HCT116 (cell line): ENCODE measurements around the gene ARHGAP42. TPM values are rescaled to one million over a fixed set of nuclear protein-coding genes. Genes with fewer than 3 reads are reported as not detected.

Experiments
- ATAC-seq: fragments of 200-7000 bp; cut with Tn5 transposase; 2 replicates; pipeline ENCODE4 v1.9.1; 2020; ENCODE audit warnings: mild to moderate bottlenecking, moderate library complexity
- BruUV-seq: library from RNA; stranded (reverse); fragments of 400-500 nt; replicated peaks from 2 replicates; lab custom pipeline; 2021; lab: Mats Ljungman, UMichigan
- CTCF ChIA-PET: fragments of 300-600 bp; sonication (Branson Sonifier 250); formaldehyde crosslinking; loops from one replicate; lab custom pipeline; 2021; ENCODE audit warnings: antibody characterized with exemption; lab: Charles Lee
- POLR2A ChIA-PET: fragments of 300-600, 350-600 bp; sonication (Branson Sonifier 250); formaldehyde crosslinking; loops from one replicate; lab custom pipeline; 2021; ENCODE audit warnings: antibody characterized with exemption; lab: Charles Lee
- RAD21 ChIA-PET, 2 experiments: fragments of 300-600 bp; sonication (Branson Sonifier 250); formaldehyde crosslinking; loops; one replicate each; lab custom pipeline; 2023; ENCODE audit warnings: low total read pairs in 2 of 2; ENCODE audit not compliant: uncharacterized antibody in 2 of 2, unreplicated experiment in 2 of 2, low non-redundant PET in 1 of 2; lab: Charles Lee
- DNase-seq: peaks from one replicate; pipeline ENCODE4 v3.0.0-alpha.2; 2010; ENCODE audit warnings: low read depth, low spot score
- H2AFZ ChIP-seq: fragments of 200-600 bp; shearing (Covaris generic), sonication (generic); 2 replicates; pipeline ENCODE4 v1.6.1; 2017; ENCODE audit warnings: low read depth, mixed run types, mixed read lengths, antibody characterized with exemption, low read length; ENCODE audit not compliant: poor library complexity, severe bottlenecking
- H3K27ac ChIP-seq: 2 replicates; pipeline ENCODE4 v1.5.1; 2012; ENCODE audit warnings: low read depth, low read length
- H3K27me3 ChIP-seq: fragments of 200-600 bp; sonication (generic); 2 replicates; pipeline ENCODE4 v1.6.1; 2016; ENCODE audit warnings: mixed run types, low read length, mixed read lengths; ENCODE audit not compliant: insufficient read depth
- H3K36me3 ChIP-seq, 2 experiments: fragments of 200-500 bp in 1 of 2; fragments of 200-600 bp in 1 of 2; sonication (Bioruptor generic) in 1 of 2; sonication (generic) in 1 of 2; 2 replicates each; pipeline versions ENCODE4 v1.5.1 to v1.6.1; 2014 to 2016; ENCODE audit warnings: low read length in 2 of 2, inconsistent platforms in 1 of 2, mixed read lengths in 1 of 2, mixed run types in 1 of 2; ENCODE audit not compliant: insufficient read depth in 2 of 2, control insufficient read depth in 1 of 2
- H3K4me1 ChIP-seq, 2 experiments: fragments of 200-600 bp in 1 of 2; sonication (generic) in 1 of 2; 2 replicates each; pipeline versions ENCODE4 v1.5.1 to v1.6.1; 2012 to 2017; ENCODE audit warnings: low read length in 2 of 2, inconsistent platforms in 1 of 2, mild to moderate bottlenecking in 1 of 2, mixed read lengths in 1 of 2, mixed run types in 1 of 2, moderate library complexity in 1 of 2; ENCODE audit not compliant: insufficient read depth in 2 of 2, control insufficient read depth in 1 of 2
- H3K4me2 ChIP-seq: fragments of 200-600 bp; sonication (generic); 2 replicates; pipeline ENCODE4 v1.6.1; 2017; ENCODE audit warnings: mixed run types, low read length, mixed read lengths
- H3K4me3 ChIP-seq, 2 experiments: fragments of 200-600 bp in 1 of 2; sonication (generic) in 1 of 2; replicated peaks in 1 of 2; 2 replicates each; pipeline ENCODE4 v1.5.1; 2011 to 2016; ENCODE audit warnings: low read length in 2 of 2, control low read depth in 1 of 2, low read depth in 1 of 2, mild to moderate bottlenecking in 1 of 2, mixed read lengths in 1 of 2, mixed run types in 1 of 2
- H3K79me2 ChIP-seq: fragments of 200-600 bp; sonication (generic); 2 replicates; pipeline ENCODE4 v1.6.1; 2017; ENCODE audit warnings: mild to moderate bottlenecking, mixed run types, low read length, moderate library complexity, mixed read lengths; ENCODE audit not compliant: insufficient read depth
- H3K9ac ChIP-seq: fragments of 200-600 bp; sonication (generic); 2 replicates; pipeline ENCODE4 v1.6.1; 2016; ENCODE audit warnings: low read length, mixed read lengths
- H3K9me2 ChIP-seq: fragments of 200-600 bp; sonication (generic), shearing (Covaris generic); 2 replicates; pipeline ENCODE4 v1.6.1; 2017; ENCODE audit warnings: mixed run types, mild to moderate bottlenecking, moderate library complexity; ENCODE audit not compliant: insufficient read depth
- H3K9me3 ChIP-seq, 2 experiments: fragments of 200-500 bp in 1 of 2; fragments of 200-600 bp in 1 of 2; sonication (Bioruptor generic) in 1 of 2; sonication (generic) in 1 of 2; 2 replicates each; pipeline ENCODE4 v1.6.1; 2014 to 2017; ENCODE audit warnings: low read length in 2 of 2, mixed read lengths in 2 of 2, inconsistent platforms in 1 of 2, low read depth in 1 of 2, mild to moderate bottlenecking in 1 of 2, mixed run types in 1 of 2, moderate library complexity in 1 of 2; ENCODE audit not compliant: control insufficient read depth in 1 of 2, insufficient read depth in 1 of 2
- H4K20me1 ChIP-seq: fragments of 200-600 bp; sonication (generic), shearing (Covaris generic); 2 replicates; pipeline ENCODE4 v1.6.1; 2017; ENCODE audit warnings: mixed run types, mild to moderate bottlenecking, moderate library complexity; ENCODE audit not compliant: insufficient read depth
- ATF3 ChIP-seq: IDR thresholded peaks from 2 replicates; pipeline ENCODE4 v1.6.1; 2012
- CEBPB ChIP-seq: IDR thresholded peaks from 2 replicates; pipeline ENCODE4 v1.6.1; 2012; ENCODE audit warnings: low read depth
- EGR1 ChIP-seq: IDR thresholded peaks from 2 replicates; pipeline ENCODE4 v1.6.1; 2012; ENCODE audit warnings: low read depth
- ELF1 ChIP-seq: IDR thresholded peaks from 2 replicates; pipeline ENCODE4 v1.6.1; 2012; ENCODE audit warnings: low read depth, borderline replicate concordance
- EZH2 ChIP-seq: fragments of 200-600 bp; sonication (generic); IDR thresholded peaks from 2 replicates; pipeline ENCODE4 v1.6.1; 2017; ENCODE audit warnings: antibody characterized with exemption, mixed run types
- EZH2phosphoT487 ChIP-seq: fragments of 200-600 bp; IDR thresholded peaks from 2 replicates; pipeline ENCODE4 v1.6.1; 2018; ENCODE audit warnings: antibody characterized with exemption, borderline replicate concordance
- FOSL1 ChIP-seq: IDR thresholded peaks from 2 replicates; pipeline ENCODE4 v1.6.1; 2012; ENCODE audit warnings: low read depth
- JUND ChIP-seq: IDR thresholded peaks from 2 replicates; pipeline ENCODE4 v1.6.1; 2012
- MAX ChIP-seq: IDR thresholded peaks from 2 replicates; pipeline ENCODE4 v1.6.1; 2012
- POLR2A ChIP-seq: IDR thresholded peaks from 2 replicates; pipeline ENCODE4 v1.7.0; 2011; ENCODE audit warnings: borderline replicate concordance; ENCODE audit not compliant: insufficient read depth, insufficient read length; ENCODE audit errors: extremely low read depth
- SIN3A ChIP-seq: IDR thresholded peaks from 2 replicates; pipeline ENCODE4 v1.6.1; 2012; ENCODE audit warnings: low read depth
- SP1 ChIP-seq: IDR thresholded peaks from 2 replicates; pipeline ENCODE4 v1.6.1; 2012; ENCODE audit warnings: low read depth
- SRF ChIP-seq: IDR thresholded peaks from 2 replicates; pipeline ENCODE4 v1.6.1; 2012; ENCODE audit warnings: low read depth
- TCF7L2 ChIP-seq: IDR thresholded peaks from 2 replicates; pipeline ENCODE4 v1.7.0; 2011; ENCODE audit warnings: borderline replicate concordance, inconsistent platforms; ENCODE audit not compliant: insufficient read depth, insufficient read length; ENCODE audit errors: extremely low read depth
- YY1 ChIP-seq: IDR thresholded peaks from 2 replicates; pipeline ENCODE4 v1.6.1; 2011; ENCODE audit warnings: low read length, low read depth, moderate library complexity, mild to moderate bottlenecking; ENCODE audit not compliant: insufficient replicate concordance; ENCODE audit errors: extremely low read depth
- ZBTB33 ChIP-seq: IDR thresholded peaks from 2 replicates; pipeline ENCODE4 v1.6.1; 2011; ENCODE audit warnings: mild to moderate bottlenecking, low read length, moderate library complexity; ENCODE audit not compliant: insufficient replicate concordance; ENCODE audit errors: extremely low read depth
- ZFX ChIP-seq: fragments of 450-650 bp; IDR thresholded peaks from 2 replicates; pipeline ENCODE4 v1.6.1; 2017
- ZNF274 ChIP-seq: fragments of 200-500 bp; sonication (Bioruptor generic); IDR thresholded peaks from 2 replicates; pipeline ENCODE4 v1.6.1; 2014; ENCODE audit warnings: mild to moderate bottlenecking, low read depth, low read length, inconsistent platforms
- intact Hi-C: fragments of 100-400 bp; cut with micrococcal nuclease; formaldehyde crosslinking; loops from 2 replicates; pipeline ENCODE4 v1.10.0; 2022
- total RNA-seq: library from RNA; stranded (reverse); gene quantifications from one replicate; pipeline ENCODE4 v1.2.1, GENCODE V29; 2021; ENCODE audit not compliant: unreplicated experiment

Gene ARHGAP42
- total RNA-seq, 1 experiment from 2014 or later, result 12.3 TPM

- Histone ChIP-seq H2AFZ (no peak overlapping the region), H3K9me3 (no peaks in the 10 kb centered on the region), H3K9ac (no peak overlapping the region), H3K4me1 (peaks cover 7 to 19% of the 10 kb centered on the region in 2 experiments; a peak in 3 of 4 replicates), H4K20me1 (no peaks in the 10 kb centered on the region), H3K4me3 (no peak overlapping the region), H3K9me2 (no peaks in the 10 kb centered on the region), H3K79me2 (no peaks in the 10 kb centered on the region; the same call in 1 of the 2 replicates), H3K36me3 (no peaks in the 10 kb centered on the region), H3K27ac (no peak overlapping the region), H3K4me2 (no peak overlapping the region), H3K27me3 (no peaks in the 10 kb centered on the region)
- TF ChIP-seq MAX, result no peak
- TF ChIP-seq FOSL1, result no peak
- TF ChIP-seq ZBTB33, result no peak
- TF ChIP-seq EZH2, result no peak
- no peak for TF ChIP-seq JUND
- no peak for TF ChIP-seq EGR1
- BruUV-seq, result no TSS peak
- POLR2A ChIA-PET, result no interaction called here
- CTCF ChIA-PET, result no interaction called here
- ATAC-seq, result no peak
- RAD21 ChIA-PET, result no interaction called here
- intact Hi-C loops, result no loop called here
- no peak for DNase-seq
These were observed 82.5 kb downstream of the ARHGAP42 start for GRCh38 chr11:100769617-100770016.

GRCh38 chr11:100774132-100774531, 87.0 kb downstream of the ARHGAP42 start:
- H3K9ac ChIP-seq, result no peak overlapping the region
- peaks cover 41 to 61% of the 10 kb centered on the region in 2 experiments for H3K4me1 ChIP-seq
- ChIA-PET POLR2A (no interaction called here), CTCF (no interaction called here), RAD21 (no interaction called here)
- H2AFZ ChIP-seq, result no peak overlapping the region
- H3K27ac ChIP-seq, result peak overlapping the region; percentile 14; the same call in 1 of the 2 replicates
- no peak for DNase-seq
- H3K79me2 ChIP-seq, result peaks cover 3% of the 10 kb centered on the region; the same call in 1 of the 2 replicates
- no peaks in the 10 kb centered on the region for H3K36me3 ChIP-seq
- no peaks in the 10 kb centered on the region for H3K9me3 ChIP-seq
- H3K27me3 ChIP-seq, result no peaks in the 10 kb centered on the region
- no TSS peak for BruUV-seq
- H4K20me1 ChIP-seq, result no peaks in the 10 kb centered on the region
- ATAC-seq, result no peak
- intact Hi-C loops, result no loop called here
- H3K9me2 ChIP-seq, result no peaks in the 10 kb centered on the region
- no peak overlapping the region for H3K4me2 ChIP-seq
- no peak overlapping the region for H3K4me3 ChIP-seq
- TF ChIP-seq POLR2A, result no peak
- no peak for TF ChIP-seq TCF7L2
- TF ChIP-seq SIN3A, result no peak
- TF ChIP-seq ATF3, result no peak
- no peak for TF ChIP-seq EGR1
- no peak for TF ChIP-seq MAX
- TF ChIP-seq ELF1, result no peak
- TF ChIP-seq YY1, result no peak
- TF ChIP-seq SRF, result no peak
- no peak for TF ChIP-seq ZFX
- TF ChIP-seq CEBPB, result no peak
- no peak for TF ChIP-seq ZNF274
- no peak for TF ChIP-seq ZBTB33
- TF ChIP-seq EZH2phosphoT487, result no peak
- TF ChIP-seq SP1, result no peak
